Stimulated activated CD4-positive, alpha-beta T cell treated with anti-CD3 and anti-CD28 coated beads, Interleukin-15, amount 100 ng/mL, for 1 hour (primary cell): ENCODE measurements around the gene STOX2.
"Not testable (repeated sequence)": the region's sequence is repeated elsewhere in the genome, so short reads cannot be mapped to it uniquely, and the experiment has no call there.

ENCODE experiments used
- DNase-seq, 2 donors: peaks; one replicate each; pipeline ENCODE4 v3.0.0-alpha.2; 2020; ENCODE audit warnings: low read depth in 1 of 2, low spot score in 1 of 2

The STOX2 gene

DNA sequence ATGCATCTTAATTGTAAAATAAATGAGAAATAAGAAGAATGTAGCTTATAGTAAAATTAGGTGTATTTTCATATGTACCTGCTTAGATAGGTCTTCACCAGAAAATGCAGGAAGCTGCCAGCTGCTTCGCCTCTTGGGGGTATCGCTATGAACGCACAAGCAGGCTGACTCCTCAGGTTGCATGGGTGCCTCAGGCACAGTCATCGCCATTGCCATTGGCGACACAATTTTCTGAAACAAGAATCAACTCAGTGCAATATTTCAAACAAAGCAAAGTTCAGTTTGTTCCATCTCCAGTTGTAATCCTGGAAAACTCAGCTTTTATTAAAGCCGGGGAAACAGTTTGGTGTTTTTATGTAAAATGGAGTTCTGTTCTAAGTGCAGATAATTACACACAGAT, 29.7 kb downstream of the STOX2 start:
- no peak for DNase-seq

DNA sequence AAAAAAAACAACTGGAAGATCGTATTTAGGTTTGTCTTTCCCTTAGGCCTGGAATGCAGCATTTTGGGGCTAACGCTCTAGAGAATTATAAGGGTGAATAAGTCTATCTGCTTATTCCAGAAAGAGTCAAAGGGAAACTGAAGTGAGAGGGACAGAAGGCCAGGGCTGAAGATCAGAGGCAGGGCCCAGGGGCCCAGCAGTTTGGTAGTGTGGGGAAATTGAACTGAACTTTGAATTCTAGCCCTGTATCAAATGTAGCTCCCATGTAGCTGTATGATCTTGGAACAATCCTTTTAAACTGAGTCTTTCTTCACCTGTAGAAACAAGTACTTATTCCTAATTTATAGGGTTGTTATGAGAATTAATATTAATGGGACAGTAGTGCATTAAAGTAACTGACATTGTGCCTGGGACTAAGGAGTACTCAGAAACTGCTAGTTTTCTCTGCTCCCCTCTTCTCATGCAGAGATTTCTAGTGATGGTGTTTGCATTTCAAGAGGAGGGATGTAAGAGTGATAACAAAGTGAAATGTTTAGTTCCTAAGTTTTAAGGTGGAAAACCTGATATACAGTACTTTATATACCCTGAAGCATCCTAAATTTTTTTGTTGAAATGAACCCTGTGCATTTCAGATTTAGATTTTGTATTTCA, 30.4 kb downstream of the STOX2 start:
- DNase-seq, result no peak

DNA sequence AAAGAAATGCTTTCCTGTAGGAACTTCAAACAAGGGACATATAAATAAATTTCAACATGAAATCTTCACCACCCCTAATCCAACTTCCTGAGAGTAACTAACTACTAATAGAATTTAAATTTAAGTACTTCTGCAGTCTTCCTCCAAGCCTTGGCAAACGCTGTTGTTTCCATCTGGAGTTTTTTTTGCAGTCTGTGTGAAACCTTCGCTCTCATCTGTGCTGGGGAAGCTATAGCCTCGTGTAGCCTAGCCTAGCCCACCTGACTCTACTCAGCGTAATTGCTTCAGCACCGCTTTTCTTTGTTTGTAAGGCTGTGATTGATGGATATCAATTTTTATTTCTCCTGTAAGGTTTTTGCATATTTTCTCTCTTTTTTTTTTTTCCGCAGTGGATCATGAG, 30.9 kb downstream of the STOX2 start:
- DNase-seq, result no peak

DNA sequence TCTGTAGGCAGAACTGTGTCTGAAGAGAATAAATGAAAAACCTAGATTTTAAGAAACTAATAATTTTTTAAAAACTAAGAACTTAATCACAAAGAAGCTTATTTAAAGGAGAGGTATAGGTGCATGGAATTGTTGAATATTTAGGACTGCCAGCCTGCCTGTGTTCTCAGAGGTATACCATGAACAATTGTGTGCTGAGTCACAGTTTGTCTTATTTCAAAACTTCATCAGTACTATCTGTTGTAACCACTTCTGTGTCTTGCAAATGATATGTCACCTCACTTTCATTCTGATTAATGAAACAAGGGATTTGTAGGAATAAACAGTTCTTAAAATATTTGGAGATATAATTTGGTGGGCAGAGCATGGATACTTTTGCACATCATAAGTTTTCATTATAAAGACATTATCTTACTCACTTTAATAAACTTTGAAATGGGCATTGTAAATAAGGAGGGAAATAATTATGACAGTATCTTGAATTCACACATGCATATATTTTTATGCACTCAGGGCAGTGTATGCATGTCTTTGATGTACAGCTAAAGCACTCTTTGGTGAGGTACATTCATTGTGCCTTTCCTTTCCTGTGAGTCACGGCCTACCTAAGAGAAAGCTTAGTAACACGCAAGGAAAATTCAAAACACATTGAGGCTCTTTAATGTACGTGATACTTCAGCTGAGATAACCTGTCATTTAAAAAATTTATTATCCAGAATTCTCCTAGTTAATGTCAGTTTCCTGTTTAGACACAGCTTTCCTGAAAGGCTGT, 31.7 kb downstream of the STOX2 start:
- no peak for DNase-seq

DNA sequence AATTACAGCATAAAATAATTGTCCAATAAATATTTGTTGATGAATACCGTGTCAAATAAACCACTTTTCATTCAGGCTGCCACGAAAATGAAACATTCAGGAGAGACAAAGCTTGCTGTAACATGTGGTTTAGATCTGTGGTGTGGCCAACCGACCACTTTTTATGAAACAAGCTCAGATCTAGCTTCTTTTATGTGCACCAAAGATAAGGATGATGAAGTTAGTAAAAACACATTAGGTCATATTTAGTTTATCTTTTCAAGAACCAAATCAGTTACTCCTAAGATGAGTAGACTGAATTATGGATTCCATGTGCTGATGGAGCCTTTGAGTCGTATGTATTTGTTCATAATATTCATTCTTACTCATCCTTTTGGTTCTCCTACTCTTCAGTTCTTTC, 35.8 kb downstream of the STOX2 start:
- DNase-seq, result no peak

DNA sequence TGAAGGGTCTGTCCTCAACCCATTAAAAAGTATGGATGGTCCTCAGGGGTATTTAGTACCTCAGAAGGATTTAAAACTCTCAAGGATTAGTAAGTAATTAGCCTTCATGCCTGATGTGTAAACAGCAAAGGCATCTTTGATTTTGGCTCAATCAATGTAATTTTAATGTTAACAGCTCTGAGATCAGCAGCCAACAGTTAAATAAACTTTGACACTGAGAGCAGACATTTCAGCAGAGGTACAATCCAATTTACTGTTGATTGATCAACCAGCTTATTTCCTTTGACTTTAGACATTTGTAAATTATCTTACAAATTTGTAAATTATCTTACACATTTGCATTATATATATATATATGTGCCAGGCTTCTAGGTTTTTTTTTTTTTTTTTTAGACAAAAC, 36.9 kb downstream of the STOX2 start:
- no peak for DNase-seq

DNA sequence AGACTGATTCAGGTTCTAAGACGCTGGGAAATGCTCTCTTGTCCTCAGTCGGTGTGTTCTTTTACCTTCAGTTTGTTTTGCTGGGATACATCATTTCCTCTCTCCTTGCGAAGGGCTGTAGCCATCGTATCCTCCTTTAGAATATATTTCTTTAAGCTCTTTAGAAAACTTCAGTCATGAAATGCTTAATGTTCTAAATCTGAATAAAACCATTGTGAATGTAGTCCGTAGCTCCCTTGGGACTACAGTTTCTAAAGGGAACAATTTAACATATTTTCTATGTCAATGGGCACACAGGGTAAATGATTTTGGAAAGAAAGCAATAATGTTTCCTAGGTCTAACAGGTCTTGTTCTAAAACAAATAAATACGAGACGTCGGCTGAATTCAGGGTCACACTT, 40.6 kb downstream of the STOX2 start:
- DNase-seq, result no peak

DNA sequence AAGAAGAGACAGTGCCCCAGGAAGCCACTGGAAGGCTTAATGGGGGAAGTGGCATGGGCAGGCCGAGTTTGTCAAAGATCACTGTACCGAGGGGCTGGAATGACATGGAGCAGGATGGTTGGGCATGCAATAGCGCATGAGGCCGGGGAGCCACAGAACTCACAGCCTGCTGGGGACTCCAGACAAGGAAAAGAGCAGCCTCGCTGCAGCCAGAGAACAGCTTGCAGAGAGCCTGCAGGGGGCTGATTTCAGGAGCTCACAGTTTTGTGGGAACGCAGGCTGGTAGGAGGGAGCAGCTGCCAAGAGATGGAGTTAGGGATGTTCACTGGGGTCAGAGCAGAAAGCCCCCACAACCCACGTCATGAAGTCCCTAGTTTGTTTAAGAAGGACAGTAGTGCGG, 45.4 kb downstream of the STOX2 start:
- DNase-seq, result no peak

DNA sequence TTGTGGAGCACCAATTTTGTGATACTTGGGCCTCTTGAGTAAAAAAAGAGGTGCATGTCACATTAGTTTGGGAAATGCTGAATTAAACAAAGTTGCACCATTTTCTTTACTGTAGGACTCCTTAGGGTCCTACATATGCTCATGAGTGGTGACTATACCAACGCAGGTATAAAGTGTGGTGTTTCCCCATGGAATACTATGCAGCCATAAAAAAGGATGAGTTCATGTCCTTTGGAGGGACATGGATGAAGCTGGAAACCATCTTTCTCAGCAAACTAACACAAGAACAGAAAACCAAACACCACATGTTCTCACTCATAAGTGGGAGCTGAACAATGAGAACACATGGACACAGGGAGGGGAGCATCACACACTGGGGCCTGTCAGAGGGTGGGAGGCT, 47.5 kb downstream of the STOX2 start:
- not testable (repeated sequence) for DNase-seq

DNA sequence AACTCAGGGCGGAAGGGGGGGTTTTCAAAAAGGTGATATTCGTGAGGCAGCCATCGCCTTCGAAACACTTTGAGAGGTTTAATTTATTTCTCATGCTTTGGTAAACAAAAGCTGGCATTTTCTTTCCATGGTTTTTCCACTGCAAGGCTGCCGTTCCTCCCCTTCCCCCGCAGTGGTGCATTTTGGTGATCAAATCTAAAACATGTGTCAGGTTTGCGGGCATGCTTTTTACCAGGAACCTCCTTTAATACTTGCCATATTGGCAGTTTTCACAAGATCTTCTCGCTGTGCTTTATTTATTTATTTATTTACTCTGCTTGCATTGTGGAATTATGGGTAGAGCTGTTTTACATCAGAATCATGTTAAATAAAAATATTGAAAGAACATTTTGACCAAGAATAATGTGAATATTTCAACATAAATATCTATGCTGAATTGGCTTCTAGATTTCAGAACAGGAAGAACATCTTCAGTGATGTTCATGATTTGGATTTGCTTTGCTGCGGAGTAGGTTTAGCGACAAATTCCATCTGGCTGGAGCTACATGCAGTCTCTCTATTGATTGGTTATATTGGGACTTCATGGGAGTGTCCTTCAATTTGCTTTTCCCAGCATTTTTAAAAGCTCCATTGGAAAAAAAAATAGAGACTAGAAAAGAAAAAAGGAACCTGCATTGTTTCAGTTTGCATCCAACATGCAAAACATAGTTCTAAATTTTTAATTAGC, 54.4 kb downstream of the STOX2 start:
- DNase-seq, result no peak

DNA sequence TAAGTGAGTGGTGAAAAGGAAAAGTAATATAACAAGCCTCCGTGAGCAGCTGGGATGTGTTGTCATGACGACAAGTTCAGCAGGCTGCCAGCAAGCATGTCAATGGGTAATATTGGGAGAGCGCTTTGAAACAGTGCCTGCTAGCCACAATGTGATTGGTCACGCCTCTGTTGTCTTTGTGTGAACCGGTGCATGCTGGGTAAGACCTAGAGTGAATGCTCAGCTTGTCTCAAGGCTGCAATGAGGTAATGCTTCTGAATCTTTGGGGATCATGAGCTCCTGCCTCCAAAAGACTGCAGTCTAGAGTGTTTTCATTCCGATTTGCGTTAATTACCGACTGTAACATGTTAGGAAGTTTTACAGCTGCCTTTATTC, 54.9 kb downstream of the STOX2 start:
- DNase-seq, result no peak

DNA sequence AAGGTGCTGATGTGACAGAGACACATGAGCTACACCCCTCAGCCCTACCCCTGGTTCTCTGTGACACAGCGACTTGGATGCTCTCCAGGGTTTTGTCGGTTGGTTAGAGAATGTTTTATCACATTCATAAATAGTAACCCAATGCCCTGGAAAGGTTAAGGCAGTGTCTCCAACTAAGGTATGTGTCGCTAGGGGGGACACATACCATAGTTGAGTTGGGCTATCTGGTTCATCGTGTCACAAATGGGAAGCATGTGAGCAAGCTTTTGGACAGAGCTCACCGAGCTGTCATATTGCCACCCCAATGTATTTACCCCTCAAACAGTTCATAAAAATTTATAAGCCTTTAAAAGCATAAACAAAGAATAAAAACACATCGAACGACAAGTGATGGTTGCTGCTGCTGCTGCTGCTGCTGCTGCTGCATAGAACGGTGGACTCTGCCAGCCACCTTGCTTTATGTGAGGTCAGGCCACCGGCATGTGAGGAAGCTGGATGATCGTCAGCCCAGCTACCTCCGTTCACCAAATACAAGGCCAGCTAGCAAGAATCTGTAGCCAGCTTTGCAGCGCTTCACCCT, 55.9 kb downstream of the STOX2 start:
- DNase-seq, result no peak

DNA sequence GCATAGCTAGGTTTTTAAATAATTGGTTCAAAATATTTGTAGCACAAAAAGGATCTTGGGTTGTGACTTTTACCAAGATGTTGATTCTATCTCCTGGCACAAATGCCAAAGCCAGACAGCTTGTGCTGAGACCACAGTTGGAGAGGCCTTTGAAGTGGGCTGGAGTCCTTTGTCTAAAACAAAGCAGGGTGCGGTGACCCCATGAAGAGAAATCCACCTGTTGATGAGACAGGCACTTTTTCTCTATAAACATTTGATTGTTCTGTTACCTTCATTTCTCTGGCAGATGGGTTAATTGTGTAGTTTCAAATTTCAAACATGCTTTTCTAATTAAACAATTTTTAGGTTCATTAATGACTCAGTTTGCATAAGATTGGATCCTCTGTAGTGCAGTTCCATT, 56.7 kb downstream of the STOX2 start:
- DNase-seq, result no peak

DNA sequence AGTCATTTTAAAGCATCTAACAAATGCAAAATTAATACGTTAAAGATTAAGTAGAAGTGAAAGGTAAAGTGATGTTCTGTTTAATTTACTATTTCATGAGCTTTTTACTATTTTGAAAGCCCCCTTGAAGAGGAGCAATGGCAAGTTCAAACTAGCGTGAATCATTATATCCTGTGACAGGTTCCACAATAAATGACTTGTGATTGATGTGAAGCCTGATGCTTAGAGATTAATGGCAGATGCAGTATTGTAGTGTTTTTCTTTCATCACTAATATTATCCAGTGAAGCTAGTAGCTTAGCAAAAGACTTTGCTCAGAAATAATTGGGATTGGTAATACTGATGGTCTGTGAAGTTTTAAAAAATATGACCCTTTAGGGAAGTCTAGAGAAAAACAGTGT, 57.3 kb downstream of the STOX2 start:
- no peak for DNase-seq

DNA sequence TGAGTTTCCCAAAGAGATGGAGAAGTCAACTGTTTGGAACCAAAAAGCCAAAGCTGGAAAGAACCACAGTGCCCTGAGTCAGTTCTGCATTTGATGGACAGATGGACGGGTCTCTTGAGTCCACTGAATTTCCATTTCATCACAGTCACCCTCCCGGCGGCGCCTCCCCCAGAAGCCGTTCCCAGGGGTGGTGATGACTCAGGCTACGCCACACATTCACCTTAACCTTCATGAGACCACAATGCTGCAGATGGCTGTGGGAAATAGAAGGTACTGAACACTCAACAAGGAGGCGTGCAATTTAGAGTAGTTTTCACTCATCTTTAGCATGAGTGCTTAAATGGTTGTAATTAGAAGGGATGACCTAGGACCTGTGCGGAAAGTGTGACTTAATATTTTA, 61.3 kb downstream of the STOX2 start:
- no peak for DNase-seq

DNA sequence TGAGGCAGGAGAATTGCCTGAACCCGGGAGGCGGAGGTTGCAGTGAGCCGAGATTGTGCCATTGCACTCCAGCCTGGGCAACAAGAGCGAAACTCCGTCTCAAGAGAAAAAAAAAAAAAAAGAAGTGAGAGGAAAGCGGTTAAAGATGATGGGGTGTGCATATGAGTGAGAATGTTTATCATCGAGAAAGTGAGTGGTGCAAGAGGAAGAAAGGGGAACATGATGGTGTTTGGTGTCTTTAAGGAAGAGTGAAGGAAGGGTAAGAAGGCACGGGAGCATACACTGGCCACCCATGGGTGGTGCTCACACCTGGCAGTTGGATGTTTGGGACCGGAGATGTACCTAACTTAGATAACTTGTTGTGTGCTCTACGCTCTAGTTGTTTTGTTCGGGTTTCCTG, 62.2 kb downstream of the STOX2 start:
- DNase-seq, result no peak

DNA sequence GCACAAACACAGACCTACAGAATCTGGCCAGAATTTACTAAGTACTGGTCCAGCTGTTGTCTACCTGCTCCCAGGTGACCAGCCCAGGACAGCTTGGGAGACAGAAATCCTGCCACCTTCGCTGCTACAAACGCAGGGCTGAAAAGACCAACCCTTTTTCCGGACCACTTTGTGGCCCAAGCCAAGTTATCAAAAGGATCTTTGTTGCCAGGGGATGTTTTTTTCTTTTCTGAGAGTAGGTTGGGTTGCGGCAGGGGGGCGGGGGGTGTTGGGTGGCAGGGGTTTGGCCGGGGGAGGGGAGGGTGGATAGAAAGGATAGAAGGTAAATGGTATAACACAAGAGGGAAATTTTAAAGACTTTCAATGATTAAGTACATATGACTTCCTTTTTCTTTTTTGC, 63.4 kb downstream of the STOX2 start:
- no peak for DNase-seq

DNA sequence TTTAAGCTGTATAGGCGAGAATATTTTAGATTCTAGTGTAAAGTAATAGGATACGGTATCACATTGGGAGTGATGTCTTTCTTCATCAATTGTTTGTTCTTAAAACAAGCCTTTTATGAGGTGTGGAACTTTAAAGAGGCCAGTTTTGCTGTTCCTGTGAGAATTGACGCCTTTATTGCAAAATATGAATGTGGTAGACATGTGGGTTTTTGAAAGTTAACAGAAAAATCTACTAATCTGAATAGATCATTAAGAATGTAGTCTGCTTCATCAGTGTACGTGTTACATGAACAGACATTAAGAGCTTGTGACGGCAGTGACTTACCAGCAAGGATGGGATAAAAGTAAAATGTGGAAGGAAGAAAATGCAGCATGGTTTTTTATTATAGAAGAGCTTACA, 63.8 kb downstream of the STOX2 start:
- DNase-seq, result no peak

DNA sequence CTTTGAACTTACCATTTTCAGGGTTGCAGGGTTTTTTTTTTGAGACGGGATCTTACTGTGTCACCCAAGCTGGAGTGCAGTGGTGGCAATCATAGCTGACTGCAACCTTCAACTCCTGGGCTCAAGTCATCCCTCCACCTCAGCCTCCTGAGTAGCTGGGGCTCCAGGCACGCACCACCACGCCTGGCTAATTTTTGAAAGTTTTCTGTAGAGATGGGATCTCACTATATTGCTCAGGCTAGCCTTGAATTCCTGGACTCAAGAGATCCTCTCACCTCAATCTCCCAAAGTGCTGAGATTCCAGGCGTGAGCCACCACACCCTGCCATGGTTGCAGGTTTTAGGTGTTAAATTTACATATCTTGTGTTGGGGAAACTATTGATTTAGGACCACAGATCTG, 64.5 kb downstream of the STOX2 start:
- no peak for DNase-seq

DNA sequence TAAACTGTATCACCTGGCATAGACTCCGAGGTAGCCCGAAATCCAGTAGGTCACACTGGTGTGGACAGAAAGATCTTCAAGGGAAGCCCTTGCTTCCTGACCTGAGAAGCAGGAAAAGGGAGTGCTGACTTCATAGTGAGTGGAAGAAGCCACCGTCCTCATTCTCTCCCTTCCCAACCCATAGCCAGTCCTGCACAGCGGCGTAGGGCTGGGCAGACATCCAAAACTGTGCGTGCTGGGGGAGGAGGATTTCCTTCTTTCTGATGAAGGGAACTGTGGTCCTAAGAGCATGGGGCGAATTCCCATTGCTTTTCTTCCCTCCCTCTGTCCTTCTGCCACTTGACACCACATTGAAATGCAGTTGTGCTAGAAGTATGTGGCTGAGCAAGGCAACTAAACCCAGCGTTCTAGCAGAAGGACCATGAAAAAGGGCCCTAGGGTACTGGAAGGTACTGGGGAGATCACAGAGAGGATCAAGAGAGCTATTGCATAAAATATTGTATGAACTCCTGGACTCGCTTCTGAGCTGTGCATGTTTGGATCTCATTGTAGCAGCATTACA, 66.9 kb downstream of the STOX2 start:
- DNase-seq, result no peak

DNA sequence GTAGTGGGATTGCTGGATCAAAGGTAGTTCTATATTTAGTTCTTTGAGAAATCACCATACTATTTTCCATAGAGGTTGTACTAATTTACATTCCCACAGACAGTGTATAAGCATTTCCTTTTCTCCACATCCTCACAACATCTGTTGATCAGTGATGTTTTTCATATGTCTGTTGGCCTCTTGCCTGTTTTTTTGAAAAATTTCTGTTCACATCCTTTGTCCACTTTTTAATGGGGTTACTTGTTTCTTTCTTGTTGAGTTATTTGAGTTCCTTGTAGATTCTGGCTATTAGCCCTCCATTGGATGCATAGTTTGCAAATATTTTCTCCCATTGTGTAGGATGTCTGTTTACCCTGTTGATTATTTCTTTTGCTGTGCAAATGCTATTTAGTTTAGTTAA, 72.6 kb downstream of the STOX2 start:
- no peak for DNase-seq

DNA sequence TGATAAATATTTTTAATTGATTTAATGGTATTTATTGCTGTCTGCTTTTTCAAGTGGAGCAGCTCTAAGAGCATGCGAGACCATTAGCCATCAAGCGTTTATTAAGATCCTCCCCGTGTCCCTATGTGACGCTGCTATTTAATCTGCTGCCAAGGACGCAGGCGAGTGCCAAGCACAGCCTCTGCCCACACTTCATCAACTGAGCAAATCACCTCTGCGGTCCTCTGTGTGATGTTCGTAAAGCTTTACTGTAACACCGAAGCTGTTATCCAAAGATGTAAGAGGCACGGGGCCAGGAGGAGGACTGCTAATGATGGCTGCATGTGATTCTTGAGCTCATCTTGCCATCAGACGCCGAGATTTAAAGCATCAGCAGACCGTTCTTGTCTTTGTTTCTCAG, 79.5 kb downstream of the STOX2 start:
- DNase-seq, result no peak
